Mammary epithelial cell (primary cell): ENCODE data around the gene RNF34.

ENCODE experiments used
- EZH2 ChIP-seq: IDR thresholded peaks from 2 replicates; pipeline ENCODE4 v1.6.1; 2012; ENCODE audit warnings: low read length, inconsistent platforms, borderline replicate concordance
- TF ChIP-seq, protein P1 (sequence below), 2 donors: IDR thresholded peaks in 1 of 2; conservative IDR thresholded peaks in 1 of 2; 2 replicates each; pipeline ENCODE4 v1.5.1; 2011 to 2012; ENCODE audit warnings: inconsistent platforms in 2 of 2, low read length in 2 of 2, mild to moderate bottlenecking in 2 of 2, control low read depth in 1 of 2, low read depth in 1 of 2; ENCODE audit not compliant: insufficient read depth in 1 of 2; ENCODE audit errors: extremely low read depth in 1 of 2

DNA sequence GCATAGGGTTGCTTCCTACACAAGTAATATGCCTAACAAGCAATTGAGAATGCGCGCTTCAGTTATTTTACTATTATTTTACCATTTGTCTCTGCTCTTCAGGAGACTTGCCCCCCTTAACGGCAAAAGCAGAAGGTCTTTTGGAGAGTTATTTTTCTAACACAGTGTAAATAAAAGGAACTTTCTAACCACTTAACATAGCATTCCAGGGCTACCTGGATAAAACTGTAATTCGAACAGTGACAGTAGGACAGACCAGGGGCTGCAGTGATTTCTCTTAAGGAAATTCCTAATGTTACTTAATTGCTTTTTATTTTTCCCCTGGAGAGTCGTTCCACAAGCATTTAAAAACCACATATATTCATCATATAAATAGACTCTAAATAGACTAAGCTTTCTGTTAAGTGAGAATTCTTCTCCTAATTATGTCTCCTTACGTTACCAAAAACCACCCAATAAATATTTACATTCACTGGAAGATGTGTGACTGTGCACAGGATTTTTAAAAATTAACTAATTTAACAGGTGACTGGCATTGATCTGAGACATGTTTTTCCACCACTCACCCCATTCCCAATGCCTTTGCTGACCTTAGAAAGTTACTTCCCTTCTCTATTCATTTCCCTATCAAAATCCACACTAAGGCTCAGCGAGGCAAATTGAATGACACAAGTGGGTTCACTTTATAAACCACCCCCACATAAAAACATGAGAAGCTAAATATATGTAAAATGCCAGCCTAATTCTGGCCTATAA is 72.4 kb downstream of the RNF34 start:
- TF ChIP-seq, protein P1, sequence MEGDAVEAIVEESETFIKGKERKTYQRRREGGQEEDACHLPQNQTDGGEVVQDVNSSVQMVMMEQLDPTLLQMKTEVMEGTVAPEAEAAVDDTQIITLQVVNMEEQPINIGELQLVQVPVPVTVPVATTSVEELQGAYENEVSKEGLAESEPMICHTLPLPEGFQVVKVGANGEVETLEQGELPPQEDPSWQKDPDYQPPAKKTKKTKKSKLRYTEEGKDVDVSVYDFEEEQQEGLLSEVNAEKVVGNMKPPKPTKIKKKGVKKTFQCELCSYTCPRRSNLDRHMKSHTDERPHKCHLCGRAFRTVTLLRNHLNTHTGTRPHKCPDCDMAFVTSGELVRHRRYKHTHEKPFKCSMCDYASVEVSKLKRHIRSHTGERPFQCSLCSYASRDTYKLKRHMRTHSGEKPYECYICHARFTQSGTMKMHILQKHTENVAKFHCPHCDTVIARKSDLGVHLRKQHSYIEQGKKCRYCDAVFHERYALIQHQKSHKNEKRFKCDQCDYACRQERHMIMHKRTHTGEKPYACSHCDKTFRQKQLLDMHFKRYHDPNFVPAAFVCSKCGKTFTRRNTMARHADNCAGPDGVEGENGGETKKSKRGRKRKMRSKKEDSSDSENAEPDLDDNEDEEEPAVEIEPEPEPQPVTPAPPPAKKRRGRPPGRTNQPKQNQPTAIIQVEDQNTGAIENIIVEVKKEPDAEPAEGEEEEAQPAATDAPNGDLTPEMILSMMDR (conservative IDR thresholded peaks at IDR 0.05 in 1 of 2, IDR thresholded peaks at IDR 0.05 in 1 of 2; ENCODE audit: extremely low read depth in 1 of 2, insufficient read depth in 1 of 2, low read depth in 1 of 2, low read length in 2 of 2) = no peak
- TF ChIP-seq EZH2 = no peak
